Dermis blood vessel endothelial cell (primary cell): Measurements from ENCODE around the gene CDKL2. TPM values are rescaled to one million over a fixed set of nuclear protein-coding genes. Genes with fewer than 3 reads are reported as not detected.

Source experiments
- DNase-seq: peaks from one replicate; pipeline ENCODE4 v3.0.0; 2010
- total RNA-seq: library from RNA; depleted of rRNA; stranded (reverse); fragments of >200 nt; gene quantifications from 2 replicates; pipeline ENCODE4 v1.2.3, GENCODE V29; 2014

Gene CDKL2
- total RNA-seq, 1 donor from 2014 or later, result 0.34 TPM

DNA sequence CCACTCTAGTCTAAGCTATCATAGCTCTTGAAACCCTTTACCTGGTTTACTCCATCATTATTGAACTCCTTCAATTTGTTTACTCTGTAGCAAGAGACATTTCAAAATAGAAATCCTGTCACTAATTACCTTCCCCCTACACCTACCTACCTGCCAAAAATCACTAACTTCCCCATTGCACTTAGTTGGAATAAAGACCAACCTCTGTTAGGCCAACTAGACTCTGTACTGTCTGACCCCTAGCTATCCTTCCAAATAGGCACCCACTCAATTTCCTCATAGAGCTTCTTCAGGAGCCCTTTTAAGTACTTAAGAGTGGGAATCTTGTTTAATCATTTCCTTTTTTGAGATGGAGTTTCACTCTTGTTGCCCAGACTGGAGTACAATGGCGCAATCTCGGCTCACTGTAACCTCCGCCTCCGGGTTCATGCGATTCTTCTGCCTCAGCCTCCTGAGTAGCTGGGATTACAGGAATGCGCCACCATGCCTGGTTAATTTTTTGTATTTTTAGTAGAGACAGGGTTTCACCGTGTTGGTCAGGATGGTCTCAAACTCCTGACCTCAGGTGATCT, 8.9 kb upstream of the CDKL2 start:
- no peak for DNase-seq

DNA sequence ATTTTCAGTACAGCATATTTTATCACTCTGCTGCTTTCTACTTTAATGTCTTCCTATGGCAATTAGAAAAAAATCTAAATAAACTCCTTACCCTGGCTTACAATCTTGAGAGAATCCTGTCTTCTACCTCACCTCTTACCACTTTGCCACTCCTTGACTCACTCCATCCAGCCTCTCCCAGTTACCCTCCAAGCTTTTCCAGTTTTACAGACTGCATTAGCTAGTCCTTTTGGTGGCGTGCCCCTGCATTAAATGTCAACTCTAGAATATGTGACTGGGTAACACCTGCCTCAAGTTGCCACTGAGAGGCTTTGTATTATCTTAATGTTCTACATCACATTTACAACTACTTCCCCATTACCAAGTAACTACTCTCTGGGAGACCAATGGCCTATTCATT, 7.5 kb upstream of the CDKL2 start:
- no peak for DNase-seq

DNA sequence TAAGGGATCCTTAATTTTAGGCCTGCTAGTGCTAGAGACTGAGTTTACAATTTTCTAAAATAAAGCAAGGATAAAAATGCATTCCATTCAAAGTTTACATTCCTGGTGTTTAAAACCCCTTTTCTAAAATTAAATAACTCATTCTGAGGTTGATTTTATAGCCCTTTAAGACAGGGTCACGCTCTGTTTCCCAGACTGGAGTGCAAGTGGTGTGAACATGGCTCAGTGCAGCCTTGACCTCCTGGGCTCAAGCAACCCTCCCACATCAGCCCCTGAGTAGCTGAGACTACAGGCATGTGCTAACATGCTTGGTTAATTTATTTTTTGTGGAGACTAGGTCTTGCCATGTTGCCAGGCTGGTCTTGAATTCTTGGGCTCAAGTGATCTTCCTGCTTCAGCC, 6.8 kb upstream of the CDKL2 start:
- DNase-seq, result no peak

DNA sequence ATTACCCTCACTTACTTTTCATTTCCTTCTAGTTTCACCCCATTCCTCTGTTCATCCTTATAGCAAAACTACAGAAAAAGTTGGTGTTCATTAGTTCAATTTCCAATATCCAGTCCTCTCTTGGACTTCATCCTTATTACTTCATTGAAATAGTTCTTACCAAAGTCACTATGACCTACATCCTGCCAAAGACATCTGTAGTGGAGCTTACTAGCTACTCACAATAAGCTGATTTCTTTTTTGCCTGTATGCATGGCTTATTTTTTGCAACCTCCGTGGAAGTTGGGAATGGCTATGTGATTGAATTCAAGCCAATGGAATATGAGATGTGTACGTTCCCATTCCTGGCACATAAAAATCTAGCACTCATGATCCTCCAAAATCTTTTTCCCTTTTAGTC, 4.6 kb upstream of the CDKL2 start:
- no peak for DNase-seq

DNA sequence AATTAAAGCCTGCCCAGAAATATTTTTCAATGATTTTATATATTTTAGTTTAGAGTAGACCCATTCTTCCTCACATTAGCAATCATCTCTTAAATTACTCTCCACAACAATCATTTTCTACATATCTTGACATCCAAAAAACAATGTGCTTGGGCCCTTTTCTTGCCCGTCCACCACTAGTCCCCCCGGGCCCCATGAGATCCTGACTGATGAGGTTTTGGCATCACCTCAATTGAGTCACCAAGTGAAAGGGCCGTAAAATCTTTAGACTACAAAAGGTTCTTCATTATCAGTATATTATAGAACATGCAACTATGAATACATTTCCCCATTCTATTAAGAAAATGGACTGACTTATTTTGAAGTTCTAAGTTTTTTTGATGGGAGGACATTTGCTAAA, 4.0 kb upstream of the CDKL2 start:
- DNase-seq, result no peak

DNA sequence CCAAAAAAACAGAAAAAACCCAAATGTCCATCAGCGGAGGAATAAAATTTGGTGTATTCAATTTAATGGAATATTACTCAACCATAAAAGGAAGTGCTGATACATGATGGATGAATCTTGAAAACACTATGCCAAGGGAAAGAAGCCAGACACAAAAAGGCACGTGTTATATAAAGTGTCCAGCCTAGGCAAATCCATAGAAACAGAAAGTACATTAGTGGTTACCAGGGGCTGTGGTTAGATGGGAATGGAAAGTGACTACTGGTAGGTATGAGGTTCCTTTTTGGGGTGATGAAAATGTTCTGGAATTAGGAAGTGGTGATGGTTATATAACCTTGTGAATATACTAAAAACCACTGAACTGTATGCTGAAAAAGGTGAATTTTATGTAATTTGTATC, 3.5 kb upstream of the CDKL2 start:
- no peak for DNase-seq

DNA sequence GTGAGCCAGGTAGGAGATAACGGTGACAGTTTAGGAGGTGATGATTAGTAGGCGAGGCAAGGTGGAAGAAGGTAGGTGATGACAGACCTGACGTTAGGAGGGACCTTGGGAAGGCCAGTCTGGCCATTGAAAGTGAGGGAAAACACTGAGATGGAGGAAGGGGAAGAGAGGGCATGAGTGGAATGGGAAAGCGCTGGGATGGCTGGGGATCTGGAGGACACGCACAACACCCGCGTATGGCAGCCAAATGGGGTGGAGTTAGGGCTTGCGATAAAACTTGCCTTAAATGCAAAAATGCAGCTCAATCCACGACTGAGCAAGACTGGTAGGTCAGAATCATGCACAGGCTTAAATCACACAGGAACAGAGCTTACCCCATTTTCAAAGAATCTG, 605 bp upstream of the CDKL2 start:
- DNase-seq, result no peak

DNA sequence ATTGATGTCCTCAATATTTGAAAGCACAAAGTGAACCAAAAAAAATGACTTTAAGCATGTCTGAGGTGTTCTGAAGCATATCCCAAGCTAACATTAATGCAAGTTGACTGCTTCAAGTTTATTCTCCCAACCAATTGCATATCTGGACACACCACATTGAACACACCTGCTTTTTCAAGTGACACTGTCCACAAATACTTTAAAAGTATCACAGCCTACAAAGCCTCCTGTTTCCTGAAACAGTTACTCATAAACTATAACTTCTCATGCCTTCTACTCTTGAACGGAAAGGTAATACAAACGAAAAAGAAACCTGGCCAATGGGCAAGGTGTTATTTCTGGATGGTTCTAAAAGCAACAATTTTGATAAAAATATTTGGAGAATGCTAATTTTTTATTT, 1.1 kb downstream of the CDKL2 start:
- no peak for DNase-seq

DNA sequence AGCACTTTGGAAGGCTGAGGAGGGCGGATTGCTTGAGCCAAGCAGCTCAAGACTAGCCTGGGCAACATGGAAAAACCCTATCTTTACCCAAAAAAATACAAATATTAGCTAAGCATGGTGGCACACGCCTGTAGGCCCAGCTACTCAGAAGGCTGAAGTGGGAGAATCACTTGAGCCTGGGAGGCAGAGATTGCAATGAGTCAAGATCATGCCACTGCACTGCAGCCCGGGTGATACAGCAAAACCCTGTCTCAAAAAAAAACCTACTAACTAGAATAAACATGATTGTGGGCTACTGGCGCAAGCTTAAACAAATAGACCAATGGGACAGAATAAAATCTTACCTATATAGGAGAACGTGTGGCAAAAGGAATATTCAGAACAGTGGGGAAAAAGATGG, 7.3 kb downstream of the CDKL2 start:
- DNase-seq, result no peak

DNA sequence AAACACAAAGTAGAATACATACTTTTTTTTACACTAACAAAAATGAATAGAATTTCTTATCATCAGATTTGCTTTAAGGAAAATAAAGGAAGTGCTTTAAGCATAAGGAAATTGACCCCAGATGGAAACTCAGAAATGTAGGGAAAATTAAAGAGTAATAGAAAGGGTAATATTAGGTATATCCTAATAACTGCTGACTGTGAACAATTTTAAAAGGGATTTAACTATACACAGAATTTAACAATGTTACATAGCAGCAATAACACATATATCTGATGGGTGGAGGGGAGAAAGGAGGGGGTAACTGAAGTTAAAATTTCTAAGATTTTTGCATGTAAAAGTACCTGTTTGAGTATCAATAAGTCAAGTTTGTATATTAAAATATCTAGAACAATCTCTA, 8.6 kb downstream of the CDKL2 start:
- no peak for DNase-seq

DNA sequence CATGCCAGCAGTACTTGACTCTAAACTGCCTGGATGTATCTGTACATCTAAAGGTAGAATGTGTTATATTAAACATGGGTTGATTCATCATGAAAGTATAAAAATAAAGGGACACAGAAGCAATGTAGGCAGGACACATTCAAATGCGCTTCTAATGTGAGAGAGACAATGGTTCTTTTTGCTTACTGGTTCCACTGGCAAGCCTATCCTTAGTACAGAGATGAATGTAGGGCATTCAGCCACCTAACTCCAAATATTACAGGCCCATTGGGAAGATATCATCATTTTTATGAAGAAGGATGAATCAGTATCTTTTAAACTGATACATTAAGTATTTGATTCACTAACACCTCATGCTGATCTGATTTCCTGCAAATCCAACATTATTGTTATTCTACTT, 18.0 kb downstream of the CDKL2 start:
- DNase-seq, result no peak

DNA sequence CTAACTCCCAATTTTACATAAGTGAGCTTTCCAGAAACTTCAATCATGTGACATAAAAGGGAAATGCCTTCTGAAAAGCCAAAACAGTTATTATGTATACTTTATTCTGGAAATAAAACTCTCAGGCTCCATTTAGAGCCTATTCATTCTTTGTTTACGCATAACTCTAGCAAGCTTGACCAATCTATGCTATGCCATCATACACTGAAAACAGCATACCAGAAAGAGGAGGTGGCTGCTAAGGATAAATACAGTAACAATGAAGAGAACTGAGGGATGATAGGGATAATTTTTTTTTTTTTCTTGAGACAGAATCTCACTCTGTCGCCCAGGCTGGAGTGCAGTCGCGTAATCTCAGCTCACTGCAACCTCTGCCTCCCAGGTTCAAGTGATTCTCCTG, 24.4 kb downstream of the CDKL2 start:
- no peak for DNase-seq

DNA sequence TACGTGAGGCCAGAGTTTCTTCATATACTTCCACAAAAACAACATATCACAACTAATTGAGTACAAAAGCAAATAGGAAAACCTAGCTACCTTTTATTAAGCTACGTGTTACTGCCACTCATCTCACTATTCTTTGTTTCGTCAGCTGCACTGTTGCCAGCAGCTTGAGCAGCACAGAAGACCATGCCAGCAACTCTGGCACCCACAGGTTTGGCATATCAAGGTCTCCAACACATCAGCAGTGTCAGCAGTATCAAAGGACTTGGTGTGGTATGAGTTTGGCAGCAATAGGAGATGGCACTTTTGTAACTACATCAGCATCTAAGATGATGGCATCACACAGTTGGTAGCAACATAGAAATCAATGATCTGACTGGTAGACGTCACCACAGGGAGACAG, 30.7 kb downstream of the CDKL2 start:
- no peak for DNase-seq

DNA sequence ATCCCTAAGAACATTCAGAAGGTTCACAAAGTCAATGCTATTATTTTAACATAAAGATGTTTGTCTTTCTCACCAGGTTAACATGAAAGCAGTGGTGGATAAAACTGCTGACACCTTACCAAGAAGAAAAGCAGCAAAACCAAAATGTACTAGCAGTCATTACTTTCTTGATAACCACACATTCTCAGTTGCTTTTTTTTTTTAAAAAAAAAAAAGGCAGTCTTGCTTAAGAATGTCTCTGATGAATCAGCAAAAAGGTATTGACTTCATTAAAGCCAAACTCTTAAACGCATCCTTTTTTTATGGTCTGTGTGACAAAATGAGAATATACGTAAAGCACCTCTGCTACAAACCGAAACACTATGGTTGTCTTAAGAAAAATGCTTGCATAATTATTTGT, 31.9 kb downstream of the CDKL2 start:
- DNase-seq, result no peak

DNA sequence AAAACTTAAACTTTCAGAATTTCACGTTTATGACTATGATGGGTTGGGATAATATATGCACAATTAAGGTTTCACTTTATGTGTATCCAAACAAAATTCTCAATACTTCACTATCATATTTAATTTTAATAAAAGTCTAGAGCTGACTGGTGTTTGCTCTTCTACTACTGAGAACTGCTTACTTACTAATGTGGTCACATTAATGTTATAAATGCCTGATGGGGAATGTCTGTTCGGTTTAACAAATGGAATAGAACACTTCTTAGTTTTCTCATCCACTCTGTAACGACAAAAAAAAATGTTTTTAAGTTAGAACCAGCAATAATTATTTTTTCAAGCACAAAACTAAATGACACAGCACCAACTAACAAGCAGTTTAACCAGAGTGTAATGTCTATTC, 34.3 kb downstream of the CDKL2 start:
- no peak for DNase-seq

DNA sequence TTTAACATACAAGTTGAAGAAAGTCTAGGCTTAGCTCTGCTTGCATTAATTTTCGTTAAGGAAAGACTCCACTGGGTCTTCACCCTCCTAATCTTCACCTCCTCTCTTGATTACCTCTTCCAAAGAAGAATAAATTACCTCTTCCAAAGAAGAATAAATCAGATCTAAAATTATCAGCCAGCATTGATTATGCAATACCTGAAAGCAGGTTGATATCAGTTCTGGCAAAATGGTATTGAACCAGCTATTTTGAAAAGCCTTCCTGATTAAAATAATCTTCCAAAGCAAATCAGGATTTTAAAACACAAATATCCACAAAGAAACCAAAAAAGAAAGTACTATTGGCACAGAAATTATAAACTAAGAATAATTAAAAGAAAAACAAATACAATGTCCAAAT, 36.9 kb downstream of the CDKL2 start:
- DNase-seq, result no peak

DNA sequence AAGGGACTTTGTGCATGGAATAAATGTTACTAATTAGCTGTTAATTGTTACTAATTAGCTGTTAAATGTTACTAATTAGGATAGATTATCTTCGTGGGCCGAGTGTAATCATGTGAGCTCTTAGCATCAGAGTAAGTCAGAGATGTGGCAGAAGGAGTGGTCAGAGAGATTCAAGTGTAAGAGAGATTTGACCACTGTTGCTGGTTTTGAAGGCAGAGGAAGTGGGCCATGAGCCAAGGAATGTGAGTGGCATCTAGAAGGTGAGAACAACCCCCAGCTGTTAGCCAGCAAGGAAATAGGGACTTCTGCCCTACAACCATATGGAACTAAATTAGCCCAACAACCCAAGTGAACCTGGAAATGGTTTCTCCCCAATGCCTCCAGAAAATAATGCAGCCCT, 46.3 kb downstream of the CDKL2 start:
- peak; percentile 34 for DNase-seq

DNA sequence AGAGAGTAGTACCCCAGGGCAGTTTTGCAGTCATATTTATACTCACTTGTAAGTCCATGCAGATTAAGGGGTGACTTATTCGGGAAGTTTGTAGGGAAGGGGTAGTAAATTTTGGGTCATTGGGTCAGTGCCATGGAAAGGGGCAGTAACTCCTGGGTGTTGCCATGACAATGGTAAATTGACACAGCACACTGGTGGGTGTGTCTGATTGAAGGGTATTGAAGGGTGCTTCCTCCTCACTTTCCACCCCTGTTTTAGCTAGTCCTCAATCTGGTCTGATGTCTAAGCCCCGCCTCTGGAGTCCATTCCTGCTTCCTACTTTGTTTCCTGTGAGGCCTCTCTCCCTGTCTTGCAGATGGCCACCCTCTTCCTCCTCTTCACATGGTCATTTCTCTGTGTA, 62.6 kb downstream of the CDKL2 start:
- no peak for DNase-seq

DNA sequence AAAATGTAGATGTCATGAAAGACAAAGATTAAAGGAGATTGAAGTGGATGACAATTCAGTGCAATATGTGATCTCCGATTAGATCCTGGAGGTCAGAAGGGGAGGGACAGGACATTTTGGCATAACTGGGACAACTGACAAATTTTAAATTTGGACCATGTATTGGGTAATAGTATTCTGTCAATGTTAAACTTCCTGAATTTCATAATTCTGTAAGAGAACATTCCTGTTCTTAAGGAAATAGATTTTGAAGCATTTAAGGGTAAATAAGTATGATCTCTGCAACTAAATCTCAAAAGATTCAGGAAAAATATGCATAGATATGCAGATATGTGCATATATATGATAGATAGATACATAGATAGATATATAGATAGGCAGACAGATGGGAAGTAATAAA, 63.4 kb downstream of the CDKL2 start:
- no peak for DNase-seq

DNA sequence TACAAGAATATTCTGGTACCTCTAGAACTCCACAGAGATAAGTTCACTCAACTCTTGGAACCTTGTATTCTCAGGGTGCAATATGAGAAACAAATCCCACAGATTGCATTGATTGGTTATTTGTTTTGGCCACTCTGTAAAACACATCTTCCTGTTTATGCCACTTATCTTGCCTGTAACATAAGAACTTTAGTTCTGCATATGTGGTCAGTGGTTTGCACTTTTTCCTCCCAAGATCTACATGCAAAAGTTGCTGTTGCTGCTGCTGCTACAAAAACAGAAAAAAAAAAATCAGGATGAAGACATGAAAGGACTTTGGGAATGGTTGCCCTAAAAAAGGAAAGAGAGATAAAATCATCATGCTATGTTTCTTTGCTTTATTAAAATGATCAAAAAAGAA, 64.8 kb downstream of the CDKL2 start:
- no peak for DNase-seq

DNA sequence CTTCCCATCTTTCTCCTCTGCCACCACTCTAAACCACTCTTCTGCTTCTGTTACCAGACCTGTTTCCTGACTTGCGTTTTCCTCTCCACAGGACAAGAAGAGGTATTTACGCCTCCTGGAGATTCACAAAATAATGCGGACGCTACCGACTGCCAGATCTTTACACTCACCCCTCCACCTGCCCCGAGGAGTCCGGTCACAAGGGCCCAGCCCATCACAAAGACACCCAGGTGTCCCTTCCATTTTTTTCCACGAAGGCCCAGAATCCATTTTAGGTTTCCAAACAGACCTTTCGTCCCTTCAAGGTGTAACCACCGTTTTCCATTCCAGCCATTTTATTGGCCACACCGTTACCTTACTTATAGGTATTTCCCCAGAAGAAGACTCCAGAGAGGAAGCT, 66.3 kb downstream of the CDKL2 start:
- DNase-seq, result no peak

DNA sequence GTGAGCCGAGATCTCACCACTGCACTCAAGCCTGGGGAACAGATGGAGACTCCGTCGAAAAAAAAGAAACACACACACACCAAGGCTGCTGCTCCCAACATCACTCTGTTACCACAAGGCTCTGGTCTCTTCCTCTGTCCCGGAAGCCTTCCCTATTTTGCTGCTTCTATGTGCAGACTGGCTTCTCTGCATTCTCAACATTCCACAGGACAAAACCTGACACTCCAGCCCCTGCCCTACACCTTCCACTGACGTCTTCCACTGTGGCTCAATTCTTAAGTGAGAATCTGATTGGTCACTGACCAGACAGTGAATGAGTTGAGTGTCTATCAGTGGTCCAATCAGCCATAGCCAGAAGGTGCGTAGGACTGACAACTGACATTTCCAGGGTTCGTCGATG, 68.5 kb downstream of the CDKL2 start:
- no peak for DNase-seq

DNA sequence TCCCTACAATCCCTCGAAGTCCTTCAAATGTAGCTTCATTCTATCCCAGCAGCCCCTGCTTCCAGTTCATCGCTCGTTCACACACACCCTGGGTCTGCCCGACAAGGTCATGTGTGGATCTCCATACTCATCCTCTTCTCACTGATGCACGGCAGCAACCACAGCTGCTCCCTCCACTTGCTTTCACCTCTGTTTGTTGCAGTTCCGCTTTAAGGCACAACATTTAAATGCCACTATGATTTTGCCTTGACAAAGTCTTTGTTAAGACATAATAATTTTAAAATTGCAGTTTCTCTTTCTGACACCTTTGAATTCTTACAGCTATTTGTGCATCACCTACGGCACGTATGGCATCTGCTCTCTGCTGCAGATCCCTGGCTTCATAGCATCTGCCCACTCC, 72.6 kb downstream of the CDKL2 start:
- DNase-seq, result no peak

DNA sequence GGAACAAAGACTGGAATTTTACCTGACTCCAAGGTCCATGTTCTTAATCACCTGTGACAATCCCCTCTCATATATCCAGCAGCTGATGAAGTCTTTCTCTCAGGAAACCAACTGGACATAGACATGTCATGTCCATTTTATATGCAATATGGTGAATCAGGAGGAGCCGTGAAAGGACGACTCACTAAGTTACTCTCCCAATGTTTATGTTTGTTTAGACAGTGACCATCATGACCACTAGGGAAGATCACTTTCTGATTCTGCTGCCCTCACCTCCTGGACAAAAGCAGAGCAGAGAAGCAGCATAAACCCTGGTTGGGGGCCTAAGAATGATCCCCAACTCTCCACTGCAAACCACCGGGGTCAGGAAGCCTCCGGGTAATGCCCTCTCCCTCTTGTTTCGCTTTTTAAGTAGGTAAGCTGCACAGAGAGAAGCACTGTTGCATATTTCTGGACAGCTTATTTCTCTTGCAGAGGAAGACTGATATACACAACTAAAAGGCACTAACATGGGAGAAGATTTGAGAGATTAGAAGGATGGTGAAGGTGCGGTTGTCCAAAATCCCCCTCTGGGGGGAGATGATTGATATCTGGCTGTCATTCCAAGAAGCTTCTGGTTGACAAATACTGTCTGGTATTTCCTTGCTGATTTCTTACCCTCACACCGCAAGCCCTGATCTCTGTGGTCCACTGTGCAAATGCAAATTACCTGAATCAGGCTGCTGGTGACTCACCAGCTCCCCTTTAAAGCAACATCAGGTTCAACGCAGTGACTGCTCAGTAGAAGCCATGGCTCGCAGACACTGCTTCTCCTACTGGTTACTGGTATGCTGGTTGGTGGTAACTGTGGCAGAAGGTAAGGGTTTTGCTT, 74.8 kb downstream of the CDKL2 start, which contains the start of gene ODAPH:
Gene ODAPH (plus strand): TSS at position 773 of the 871 bp plus-strand sequence. CDS start 17 bp downstream, at position 790.
- no peak for DNase-seq

DNA sequence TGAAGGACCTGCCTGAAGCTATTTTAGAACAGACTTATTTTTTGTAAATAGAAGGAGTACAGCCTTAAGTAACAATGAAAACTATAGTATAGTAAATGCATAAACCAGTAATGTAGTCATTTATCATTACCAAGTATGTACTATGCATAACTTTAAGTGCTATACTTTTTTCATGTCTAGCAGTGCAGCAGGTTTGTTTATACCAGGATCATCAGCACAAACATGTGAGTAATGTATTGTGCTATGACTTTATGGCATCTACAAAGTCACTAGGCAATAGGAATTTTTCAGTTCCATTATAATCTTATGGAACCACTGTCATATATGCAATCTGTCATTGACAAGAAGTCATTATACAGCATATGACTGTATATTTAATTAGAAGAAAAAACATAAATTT, 77.9 kb downstream of the CDKL2 start:
- no peak for DNase-seq
